CD4-positive, alpha-beta T cell treated with Interleukin-2 at 100 ng/mL for 4 hours (primary cell): ENCODE measurements around the gene ADARB2.
"Not testable (repeated sequence)": the region's sequence is repeated elsewhere in the genome, so short reads cannot be mapped to it uniquely, and the experiment has no call there.

Experiments
- DNase-seq: peaks from one replicate; pipeline ENCODE4 v3.0.0-alpha.2; 2020; ENCODE audit warnings: low spot score

Gene ADARB2

GRCh38 chr10:1409392-1409791, 327.9 kb downstream of the ADARB2 start:
- no peak for DNase-seq

DNA sequence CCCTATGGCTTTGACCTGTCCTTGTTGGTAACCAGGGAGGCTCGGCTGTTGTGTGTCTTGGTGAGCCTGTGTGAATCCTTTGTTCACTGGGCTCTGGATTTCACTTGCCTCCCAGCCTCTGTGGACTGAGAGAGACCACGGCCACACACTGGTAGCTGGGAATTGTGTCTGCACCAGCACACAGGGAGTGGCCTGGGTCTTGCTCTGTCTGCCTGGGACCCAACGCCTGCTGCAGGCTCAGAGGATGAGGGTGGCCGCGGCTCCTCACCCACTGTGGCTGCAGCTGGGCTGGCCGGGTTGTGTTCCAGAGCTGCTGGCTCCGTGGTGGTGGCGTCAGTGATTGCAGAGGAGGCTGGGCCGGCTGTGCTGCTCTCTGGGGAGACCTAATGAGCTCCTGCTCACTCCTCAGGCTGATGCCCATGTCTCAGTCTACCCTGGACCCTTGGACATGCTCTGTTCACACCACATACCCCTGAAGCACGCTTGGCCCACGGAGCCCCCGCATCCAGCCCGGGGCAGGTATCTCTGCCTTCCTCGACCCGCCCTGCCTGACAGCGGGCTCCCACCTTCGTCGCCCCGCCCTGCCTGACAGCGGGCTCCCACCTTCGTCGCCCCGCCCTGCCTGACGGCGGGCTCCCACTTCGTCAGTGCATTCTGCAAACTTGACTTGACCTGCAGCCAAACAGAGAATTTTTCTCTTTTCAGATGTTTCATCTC, 328.5 kb downstream of the ADARB2 start:
- DNase-seq, result no peak

DNA sequence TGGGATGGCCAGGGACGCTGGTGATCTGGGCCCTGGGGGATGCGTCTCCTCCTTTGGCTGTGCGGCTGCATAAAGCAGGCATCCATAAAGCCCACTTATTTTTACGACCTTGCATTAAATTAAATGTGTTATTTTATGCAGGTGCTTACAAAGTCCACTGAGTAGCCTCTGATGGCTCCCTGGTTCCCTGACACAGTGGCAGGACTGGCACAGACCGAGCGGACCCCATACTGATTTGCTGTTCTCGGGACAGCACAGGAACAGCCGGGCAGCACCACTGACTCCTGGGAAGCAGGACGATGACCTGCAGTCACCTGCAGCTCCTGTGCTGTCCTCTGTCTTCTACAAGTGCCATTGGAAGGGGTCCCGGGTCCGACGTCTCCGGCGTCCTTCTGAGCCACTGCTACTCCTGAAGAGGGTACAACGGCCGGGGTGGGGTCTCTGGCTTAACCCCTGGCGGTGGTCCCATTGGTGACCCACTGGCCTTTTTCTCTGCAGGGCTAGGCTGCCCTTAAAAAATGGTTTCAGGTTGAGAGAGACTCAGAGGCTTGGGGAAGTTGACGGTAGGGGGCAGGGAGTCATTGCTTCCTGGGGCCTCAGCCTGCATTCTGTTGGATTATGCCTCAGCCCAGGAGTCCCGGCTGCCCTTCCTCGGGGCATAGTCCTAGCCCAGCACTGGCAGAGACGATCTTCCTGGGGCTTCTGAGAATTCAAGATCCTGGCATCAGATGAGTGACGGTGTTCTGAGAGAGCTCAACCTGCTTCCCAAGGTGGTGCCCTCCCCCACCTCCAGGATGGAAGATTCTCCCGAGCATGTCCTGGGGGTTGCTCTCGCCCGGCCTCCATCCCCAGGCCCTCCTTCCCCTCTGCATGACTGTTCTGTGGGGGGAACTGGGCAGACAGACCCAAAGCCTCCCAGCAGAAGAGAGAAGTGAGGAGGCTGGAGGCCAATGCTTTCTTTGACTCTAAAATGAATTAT, 330.1 kb downstream of the ADARB2 start:
- no peak for DNase-seq

GRCh38 chr10:1406132-1406966, 331.0 kb downstream of the ADARB2 start:
- no peak for DNase-seq

- DNase-seq, result no peak
Observed at GRCh38 chr10:1404323-1405260, 332.7 kb downstream of the ADARB2 start.

DNA sequence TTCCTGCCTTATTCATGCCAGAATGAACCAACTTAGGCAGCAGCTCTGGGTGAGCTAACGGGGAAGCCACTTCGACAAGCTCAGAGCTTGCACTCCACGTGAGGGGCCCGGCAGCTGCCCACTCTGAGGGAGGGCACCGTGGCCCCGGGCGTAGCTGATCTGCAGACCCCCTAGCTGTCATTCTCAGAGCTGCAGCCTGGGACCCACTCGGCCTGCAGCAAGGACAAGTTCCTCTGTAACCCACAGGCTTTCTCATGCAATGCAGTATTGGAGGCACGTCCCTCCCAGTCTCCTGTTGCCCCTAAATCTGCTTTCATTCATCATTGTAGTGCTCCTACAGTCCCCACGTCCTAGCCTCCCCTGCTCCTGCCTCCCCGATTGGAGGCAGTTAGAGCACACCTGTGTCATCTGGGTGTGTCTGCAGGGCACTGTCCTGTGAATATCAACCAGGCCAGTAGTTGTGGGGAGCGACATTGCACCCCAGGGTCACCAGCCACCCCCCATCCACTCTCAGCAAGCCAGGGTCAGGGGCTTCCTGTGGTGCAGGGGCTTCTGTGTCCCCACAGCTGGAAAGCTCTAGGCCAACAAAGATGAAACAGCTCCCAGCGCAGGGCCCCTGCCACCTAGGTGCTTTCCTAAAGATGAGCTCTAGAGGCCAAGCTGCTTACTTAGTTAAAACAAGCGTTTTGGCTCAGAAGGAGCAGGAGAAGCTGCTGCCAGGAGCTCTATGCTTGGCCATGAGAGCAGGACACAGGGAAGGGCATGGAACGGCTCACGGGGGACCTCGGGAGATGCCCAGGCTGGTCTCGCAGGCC, 333.6 kb downstream of the ADARB2 start:
- no peak for DNase-seq

GRCh38 chr10:1402816-1403507, 334.4 kb downstream of the ADARB2 start:
- DNase-seq, result no peak

- no peak for DNase-seq
Observed at GRCh38 chr10:1402016-1402770, 335.1 kb downstream of the ADARB2 start.

- no peak for DNase-seq
Observed at GRCh38 chr10:1401071-1401965, 336.0 kb downstream of the ADARB2 start.

DNA sequence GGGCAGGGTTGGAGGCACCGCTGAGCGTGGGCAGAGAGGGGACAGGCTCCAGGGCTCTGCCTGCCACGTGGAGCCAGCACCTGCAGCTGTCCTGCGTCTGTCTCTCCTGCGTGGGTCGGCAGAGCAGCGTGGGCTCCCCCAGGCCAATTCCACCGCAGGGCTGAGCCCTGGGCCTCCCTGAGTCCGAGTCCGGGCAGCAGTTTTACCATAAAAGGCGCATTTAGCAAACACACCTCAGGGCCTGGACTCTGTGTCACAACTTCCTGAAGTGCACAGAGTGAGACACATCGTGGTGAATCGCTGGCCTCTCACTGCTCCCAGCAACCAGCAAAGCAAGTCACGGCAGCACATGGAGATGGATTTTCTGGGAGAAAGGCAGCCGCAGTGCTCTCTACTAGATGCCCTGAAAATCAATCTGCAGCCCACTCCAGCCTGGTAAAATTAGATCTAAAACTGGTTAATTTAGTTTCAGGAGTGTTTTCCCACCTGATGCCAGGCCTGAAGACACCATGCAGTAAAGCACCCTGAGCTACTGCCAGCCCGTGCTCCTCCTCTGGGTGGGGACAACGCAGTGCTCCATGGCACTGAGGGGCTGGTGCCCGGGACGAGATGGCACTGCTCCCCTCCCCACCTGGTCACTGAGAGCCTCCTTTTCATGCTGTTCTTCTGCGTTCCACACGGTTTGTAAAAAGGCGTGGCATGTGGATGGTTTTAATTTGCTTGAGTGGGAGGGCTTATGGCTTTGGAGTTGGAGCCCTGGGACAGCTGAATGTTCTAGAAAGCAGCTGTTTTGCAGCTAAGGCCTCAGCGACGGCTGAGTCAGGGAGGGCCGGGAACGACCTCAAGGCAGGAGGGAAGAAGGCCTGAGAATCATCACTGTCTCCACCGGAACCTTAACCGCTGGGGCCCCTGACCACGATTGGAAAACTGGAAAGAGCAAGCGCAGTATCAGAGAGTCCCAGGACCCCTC, 336.9 kb downstream of the ADARB2 start:
- DNase-seq, result no peak

- no peak for DNase-seq
Observed at GRCh38 chr10:1399431-1400100, 337.8 kb downstream of the ADARB2 start.

DNA sequence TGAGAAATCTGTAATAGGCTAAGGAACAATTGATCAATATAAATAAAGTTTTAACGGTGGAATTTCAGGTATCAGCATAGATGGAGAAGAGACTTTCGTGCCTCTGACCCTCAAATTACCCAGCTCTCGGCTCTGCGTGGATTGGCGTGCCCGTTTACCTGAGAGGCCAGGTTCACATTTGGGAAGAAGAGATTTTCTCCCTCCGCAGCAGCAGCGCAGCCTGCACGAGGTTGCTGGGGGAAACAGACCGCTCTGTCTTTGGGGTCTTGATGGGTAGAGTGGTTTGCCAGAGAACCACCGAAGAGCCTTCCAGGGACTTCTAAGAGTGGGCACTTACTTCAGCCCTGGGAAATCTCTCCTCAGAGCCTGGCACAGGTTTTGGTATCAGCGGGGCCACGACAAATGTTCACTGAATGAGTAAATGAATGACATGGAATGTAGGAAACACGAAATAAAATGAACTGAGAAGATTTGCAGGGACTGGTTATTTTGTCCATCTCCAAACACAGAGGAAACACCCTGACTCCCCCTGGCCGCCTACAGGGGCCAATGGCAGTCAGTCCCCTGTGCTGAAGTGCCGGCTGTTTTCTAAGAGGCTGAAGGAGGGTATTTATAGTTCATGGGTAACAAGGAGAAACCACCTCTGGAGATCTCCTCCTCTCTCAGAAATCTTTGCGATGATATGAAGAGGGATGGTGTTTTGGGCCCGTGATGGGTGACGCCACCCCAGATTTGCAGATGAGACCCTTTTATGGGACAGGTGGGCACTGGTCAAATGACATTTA, 338.5 kb downstream of the ADARB2 start:
- DNase-seq, result no peak

DNA sequence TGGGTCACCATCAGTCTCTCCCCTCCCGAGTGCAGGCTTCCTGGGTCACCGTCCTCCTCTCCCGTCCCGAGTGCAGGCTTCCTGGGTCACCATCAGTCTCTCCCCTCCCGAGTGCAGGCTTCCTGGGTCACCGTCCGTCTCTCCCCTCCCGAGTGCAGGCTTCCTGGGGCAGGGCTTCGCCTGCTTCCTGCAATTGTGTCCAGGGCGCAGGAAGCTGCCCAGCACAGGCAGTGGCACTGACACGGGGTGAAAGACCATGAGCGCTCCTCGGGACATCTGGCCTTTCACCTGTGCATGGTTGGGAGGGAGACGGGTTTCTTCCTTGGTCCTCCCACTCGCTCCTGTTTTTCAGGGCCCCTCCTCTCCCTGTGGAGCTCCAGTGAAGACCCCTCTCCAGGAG, 339.2 kb downstream of the ADARB2 start:
- DNase-seq, result not testable (repeated sequence)

- no peak for DNase-seq
Observed at GRCh38 chr10:1396297-1396635, 341.1 kb downstream of the ADARB2 start.
